Kidney (tissue), 22 donors: ENCODE results near the gene MMP10. TPM values are rescaled to one million over a fixed set of nuclear protein-coding genes. Genes with fewer than 3 reads are reported as not detected.

Experiments
- DNase-seq, 5 donors: peaks; one replicate each; pipeline ENCODE4 v3.0.0-alpha.2; 2013 to 2020
- FAIRE-seq: peaks from 2 replicates; lab custom pipeline; 2012; peaks lifted over from hg19 to GRCh38; lab: Jason Lieb, UNC
- H3K27ac ChIP-seq, 2 donors: one replicate each; pipeline ENCODE4 v1.7.0; 2013; ENCODE audit warnings: low read depth in 2 of 2, low read length in 2 of 2, inconsistent platforms in 1 of 2
- H3K27me3 ChIP-seq: one replicate; pipeline ENCODE4 v1.7.1; 2013; ENCODE audit warnings: low read length, inconsistent platforms; ENCODE audit not compliant: control insufficient read depth, insufficient read depth
- H3K36me3 ChIP-seq, 3 donors: one replicate each; pipeline versions ENCODE4 v1.7.0 to v1.7.1; 2013; ENCODE audit warnings: low read length in 3 of 3, control low read depth in 1 of 3, inconsistent platforms in 1 of 3; ENCODE audit not compliant: insufficient read depth in 3 of 3, control insufficient read depth in 2 of 3
- H3K4me1 ChIP-seq, 3 donors: one replicate each; pipeline versions ENCODE4 v1.7.0 to v1.7.1; 2013; ENCODE audit warnings: low read length in 3 of 3, inconsistent platforms in 1 of 3, low read depth in 1 of 3; ENCODE audit not compliant: control insufficient read depth in 2 of 3, insufficient read depth in 2 of 3
- H3K4me3 ChIP-seq, 3 donors: one replicate each; pipeline versions ENCODE4 v1.7.0 to v1.8.1; 2013; ENCODE audit warnings: low read length in 3 of 3, control low read depth in 1 of 3, inconsistent platforms in 1 of 3
- H3K9ac ChIP-seq, 3 donors: one replicate each; pipeline versions ENCODE4 v1.7.0 to v1.7.1; 2013; ENCODE audit warnings: low read length in 3 of 3, control low read depth in 1 of 3, inconsistent platforms in 1 of 3
- H3K9me3 ChIP-seq, 3 donors: one replicate each; pipeline versions ENCODE4 v1.7.0 to v1.7.1; 2013; ENCODE audit warnings: low read length in 3 of 3, control low read depth in 1 of 3, inconsistent platforms in 1 of 3; ENCODE audit not compliant: control insufficient read depth in 2 of 3, insufficient read depth in 1 of 3
- intact Hi-C: fragments of 100-400 bp; cut with DNase I; formaldehyde crosslinking; loops from one replicate; pipeline ENCODE4 v1.11.1; 2022
- long read RNA-seq, 10 donors: library from polyadenylated mRNA in 1 of 10; unstranded in 1 of 10; transcript quantifications; one replicate each; pipeline ENCODE4 v2.0.0 and lab custom pipeline, GENCODE V29; 2021 to 2026
- polyA plus RNA-seq: library from polyadenylated mRNA; stranded (reverse); fragments of 350-450 nt; fragmentation: Illumina TruSeq; extraction: RNeasy Lipid Tissue Mini Kit (QIAGEN cat#74804); gene quantifications from one replicate; pipeline ENCODE4 v1.2.3, GENCODE V29; 2014; ENCODE audit warnings: low read depth, low replicate concordance; ENCODE audit not compliant: insufficient read depth
- total RNA-seq: library from RNA; stranded (reverse); fragmentation: NEBNext Ultra II Directional; extraction: Animal tissue kit (Norgen Biotek cat#: 25700); gene quantifications from one replicate; pipeline ENCODE4 v1.2.1, GENCODE V29; 2021
- TF ChIP-seq, protein P1 (sequence below): IDR thresholded peaks from 3 replicates; pipeline ENCODE4 v1.5.1; 2012; ENCODE audit warnings: mild to moderate bottlenecking, moderate library complexity, borderline replicate concordance; ENCODE audit not compliant: insufficient read depth; ENCODE audit errors: extremely low read depth
- donor health status: control.
- donor health status: control.
- donor health status: control.
- donor health status: control.
- donor health status: control.
- donor health status: DM: yes; HTN: yes; CAD: no.
- donor health status: Normal renal cell carcinoma (clear cell type).

MMP10 gene
- total RNA-seq = not detected
- 0.22 TPM for polyA plus RNA-seq
- long read RNA-seq, donor 1 = 0 reads
- long read RNA-seq, donor 2 = 0 reads
- long read RNA-seq, donor 3 = 0 reads
- long read RNA-seq, donor 4 = 0 reads
- long read RNA-seq, donor 5 = 0 reads
- long read RNA-seq, donor 6 = 0 reads
- long read RNA-seq, donor 7 = 0 reads
- long read RNA-seq, donor 8 = 0 reads
- long read RNA-seq, donor 9 = 0 reads
- long read RNA-seq, donor 10 = 0 reads

- no peaks in the 10 kb centered on the region for H3K27me3 ChIP-seq
- FAIRE-seq = no peak
- H3K9ac ChIP-seq = no peak within 1 kb of the TSS
- H3K36me3 ChIP-seq = no peaks in the 10 kb centered on the region
- intact Hi-C loops = no loop called here
- H3K4me1 ChIP-seq = no peaks in the 10 kb centered on the region
- TF ChIP-seq, protein P1, sequence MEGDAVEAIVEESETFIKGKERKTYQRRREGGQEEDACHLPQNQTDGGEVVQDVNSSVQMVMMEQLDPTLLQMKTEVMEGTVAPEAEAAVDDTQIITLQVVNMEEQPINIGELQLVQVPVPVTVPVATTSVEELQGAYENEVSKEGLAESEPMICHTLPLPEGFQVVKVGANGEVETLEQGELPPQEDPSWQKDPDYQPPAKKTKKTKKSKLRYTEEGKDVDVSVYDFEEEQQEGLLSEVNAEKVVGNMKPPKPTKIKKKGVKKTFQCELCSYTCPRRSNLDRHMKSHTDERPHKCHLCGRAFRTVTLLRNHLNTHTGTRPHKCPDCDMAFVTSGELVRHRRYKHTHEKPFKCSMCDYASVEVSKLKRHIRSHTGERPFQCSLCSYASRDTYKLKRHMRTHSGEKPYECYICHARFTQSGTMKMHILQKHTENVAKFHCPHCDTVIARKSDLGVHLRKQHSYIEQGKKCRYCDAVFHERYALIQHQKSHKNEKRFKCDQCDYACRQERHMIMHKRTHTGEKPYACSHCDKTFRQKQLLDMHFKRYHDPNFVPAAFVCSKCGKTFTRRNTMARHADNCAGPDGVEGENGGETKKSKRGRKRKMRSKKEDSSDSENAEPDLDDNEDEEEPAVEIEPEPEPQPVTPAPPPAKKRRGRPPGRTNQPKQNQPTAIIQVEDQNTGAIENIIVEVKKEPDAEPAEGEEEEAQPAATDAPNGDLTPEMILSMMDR = no peak
- H3K4me3 ChIP-seq = no peak within 1 kb of the TSS
- no peaks in the 10 kb centered on the region for H3K9me3 ChIP-seq
- peak in 1 of 5 donors; percentile 17 for DNase-seq
- H3K27ac ChIP-seq = no peak within 1 kb of the TSS
Measured at GRCh38 chr11:102780491-102780918, at the start of gene MMP10. MMP10 (minus strand) TSS chr11:102780628; CDS start chr11:102780591, 37 bp downstream.

- H3K4me1 ChIP-seq = no peaks in the 10 kb centered on the region
Measured at GRCh38 chr11:102829316-102830000, 49.0 kb upstream of the MMP10 start.

DNA sequence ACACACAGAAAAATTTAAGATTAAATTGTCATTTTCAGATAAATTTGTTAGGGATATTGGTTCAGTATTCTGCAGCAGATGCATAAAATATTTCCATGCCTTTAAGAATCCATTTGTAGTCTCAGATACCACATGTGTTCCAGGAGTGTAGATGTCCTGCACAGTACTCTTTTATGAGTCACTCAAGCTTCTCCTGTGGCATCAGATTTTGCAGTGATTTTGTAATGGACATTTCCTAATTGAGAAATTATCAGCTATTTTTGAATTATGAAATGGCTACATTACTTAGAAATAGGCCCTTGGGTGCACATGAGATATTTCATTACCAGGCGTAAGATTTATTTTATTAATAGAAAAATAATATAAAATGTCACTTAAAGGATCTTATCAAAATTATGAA, 44.1 kb upstream of the MMP10 start:
- H3K27me3 ChIP-seq = no peaks in the 10 kb centered on the region
- no peaks in the 10 kb centered on the region for H3K36me3 ChIP-seq
- intact Hi-C loops = no loop called here
- TF ChIP-seq, protein P1 = no peak
- DNase-seq (no peak), FAIRE-seq (no peak)
- no peaks in the 10 kb centered on the region for H3K4me1 ChIP-seq
- H3K9me3 ChIP-seq = no peaks in the 10 kb centered on the region
- no peak overlapping the region for H3K9ac ChIP-seq
- H3K27ac ChIP-seq = no peak overlapping the region
- no peak overlapping the region for H3K4me3 ChIP-seq

More at GRCh38 chr11:102829316-102830000, 49.0 kb upstream of the MMP10 start:
- Histone ChIP-seq H3K27me3 (no peaks in the 10 kb centered on the region), H3K36me3 (no peaks in the 10 kb centered on the region), H3K9me3 (no peaks in the 10 kb centered on the region), H3K27ac (no peak overlapping the region), H3K4me3 (no peak overlapping the region), H3K9ac (no peak overlapping the region)
- TF ChIP-seq, protein P1 = no peak
- DNase-seq = no peak
- intact Hi-C loops = no loop called here
- FAIRE-seq = no peak
